Spinal cord (tissue), 10 donors: ENCODE data around the gene ADGRB2. TPM values are rescaled to one million over a fixed set of nuclear protein-coding genes. Genes with fewer than 3 reads are reported as not detected.

Experiments
- DNase-seq, 6 donors: peaks; one replicate each; pipeline versions ENCODE4 v3.0.0 to v3.0.0-alpha.2; 2013 to 2015; ENCODE audit warnings: low spot score in 6 of 6, low read depth in 4 of 6
- H3K27ac ChIP-seq: one replicate; pipeline ENCODE4 v1.5.1; 2013; ENCODE audit warnings: low read depth, low read length, control low read depth
- H3K27me3 ChIP-seq: one replicate; pipeline ENCODE4 v1.6.1; 2013; ENCODE audit warnings: low read length; ENCODE audit not compliant: control insufficient read depth, insufficient read depth
- H3K36me3 ChIP-seq: one replicate; pipeline ENCODE4 v1.6.1; 2013; ENCODE audit warnings: low read length; ENCODE audit not compliant: control insufficient read depth, insufficient read depth
- H3K4me1 ChIP-seq: one replicate; pipeline ENCODE4 v1.6.1; 2013; ENCODE audit warnings: low read length; ENCODE audit not compliant: control insufficient read depth, insufficient read depth
- H3K4me3 ChIP-seq: one replicate; pipeline ENCODE4 v1.5.1; 2013; ENCODE audit warnings: low read depth, low read length, control low read depth
- H3K9me3 ChIP-seq: one replicate; pipeline ENCODE4 v1.6.1; 2013; ENCODE audit warnings: low read length; ENCODE audit not compliant: control insufficient read depth, insufficient read depth
- WGBS: methylation state at CpG from one replicate; pipeline ENCODE4 v1.1.5; 2013; ENCODE audit warnings: missing lambda C conversion rate; ENCODE audit not compliant: insufficient coverage; 5-methylcytosine and 5-hydroxymethylcytosine counted together
- polyA plus RNA-seq, 2 donors: library from polyadenylated mRNA; unstranded; fragments of 120-200 nt; gene quantifications; one replicate each; pipeline ENCODE4 v1.2.1, GENCODE V29; 2013; ENCODE audit not compliant: insufficient read length in 2 of 2
- total RNA-seq, 2 donors: library from RNA; depleted of rRNA in 1 of 2; stranded (reverse); fragments of 120-200 nt in 1 of 2; fragments of >200 nt in 1 of 2; gene quantifications; one replicate each; pipeline versions ENCODE4 v1.2.3 to v1.2.4, GENCODE V29; 2013 to 2014
- donor health status: healthy.

ADGRB2 gene
- total and polyA plus RNA-seq, 4 donors, result 37.7 to 142 (median 89.5) TPM

- Histone ChIP-seq H3K27ac (no peak overlapping the region), H3K4me1 (peaks cover 71% of the 10 kb centered on the region), H3K27me3 (no peaks in the 10 kb centered on the region), H3K9me3 (no peaks in the 10 kb centered on the region), H3K36me3 (peaks cover 45% of the 10 kb centered on the region), H3K4me3 (no peak overlapping the region)
- 75% methylated on average over 1 of the region's 4 CpGs for WGBS
- no peak for DNase-seq
Observed at GRCh38 chr1:31691446-31691845, 72.7 kb downstream of the ADGRB2 start.

GRCh38 chr1:31690921-31691320 lies 73.2 kb downstream of the ADGRB2 start:
- Histone ChIP-seq H3K27me3 (no peaks in the 10 kb centered on the region), H3K4me1 (peaks cover 66% of the 10 kb centered on the region), H3K4me3 (no peak overlapping the region), H3K9me3 (no peaks in the 10 kb centered on the region), H3K36me3 (peaks cover 45% of the 10 kb centered on the region), H3K27ac (no peak overlapping the region)
- no peak for DNase-seq
- WGBS, result 80% methylated on average over 9 of the region's 10 CpGs

DNA sequence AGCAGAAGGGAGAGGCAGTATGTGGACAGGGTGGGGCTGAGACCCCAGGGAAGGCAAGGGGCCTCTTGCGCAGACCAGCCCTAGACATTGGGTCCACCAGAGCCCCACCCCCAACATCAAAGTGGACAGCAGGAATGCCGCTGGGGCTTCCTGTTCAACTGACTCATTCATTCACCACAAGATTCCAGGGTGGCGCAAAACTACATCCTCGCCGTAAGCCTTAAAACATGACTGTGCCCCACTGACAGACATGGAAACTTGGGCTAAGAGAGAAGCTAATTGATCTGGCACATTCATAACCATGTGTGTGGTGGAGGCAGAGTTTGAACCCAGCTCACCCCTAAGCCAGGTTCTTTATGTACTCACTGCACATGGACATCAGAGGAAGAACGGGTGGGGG lies 74.3 kb downstream of the ADGRB2 start:
- no peaks in the 10 kb centered on the region for H3K9me3 ChIP-seq
- H3K27ac ChIP-seq, result no peak overlapping the region
- peaks cover 55% of the 10 kb centered on the region for H3K4me1 ChIP-seq
- 93% methylated on average over 2 of the region's 6 CpGs for WGBS
- H3K4me3 ChIP-seq, result no peak overlapping the region
- no peaks in the 10 kb centered on the region for H3K27me3 ChIP-seq
- no peak for DNase-seq
- peaks cover 47% of the 10 kb centered on the region for H3K36me3 ChIP-seq

GRCh38 chr1:31689379-31689778 lies 74.8 kb downstream of the ADGRB2 start:
- Histone ChIP-seq H3K9me3 (no peaks in the 10 kb centered on the region), H3K36me3 (peaks cover 51% of the 10 kb centered on the region), H3K4me3 (no peak overlapping the region), H3K4me1 (peaks cover 51% of the 10 kb centered on the region), H3K27ac (no peak overlapping the region), H3K27me3 (no peaks in the 10 kb centered on the region)
- 57% methylated on average over 1 of the region's 2 CpGs for WGBS
- DNase-seq, result peak in 1 of 6 donors; percentile 89

- peaks cover 61% of the 10 kb centered on the region for H3K36me3 ChIP-seq
- no peak overlapping the region for H3K27ac ChIP-seq
- 79% methylated on average over 7 of the region's 8 CpGs for WGBS
Observed at GRCh38 chr1:31688233-31688918, 75.8 kb downstream of the ADGRB2 start.

GRCh38 chr1:31687601-31688000 lies 76.5 kb downstream of the ADGRB2 start:
- no peak overlapping the region for H3K4me3 ChIP-seq
- no peaks in the 10 kb centered on the region for H3K27me3 ChIP-seq
- peaks cover 33% of the 10 kb centered on the region for H3K4me1 ChIP-seq
- peaks cover 69% of the 10 kb centered on the region for H3K36me3 ChIP-seq
- DNase-seq, result no peak
- H3K27ac ChIP-seq, result no peak overlapping the region
- H3K9me3 ChIP-seq, result no peaks in the 10 kb centered on the region
- 74% methylated on average over 6 of the region's 8 CpGs for WGBS

More at GRCh38 chr1:31688233-31688918, 75.8 kb downstream of the ADGRB2 start:
- no peak for DNase-seq
- no peaks in the 10 kb centered on the region for H3K27me3 ChIP-seq
- no peaks in the 10 kb centered on the region for H3K9me3 ChIP-seq
- H3K4me3 ChIP-seq, result no peak overlapping the region
- peaks cover 40% of the 10 kb centered on the region for H3K4me1 ChIP-seq

DNA sequence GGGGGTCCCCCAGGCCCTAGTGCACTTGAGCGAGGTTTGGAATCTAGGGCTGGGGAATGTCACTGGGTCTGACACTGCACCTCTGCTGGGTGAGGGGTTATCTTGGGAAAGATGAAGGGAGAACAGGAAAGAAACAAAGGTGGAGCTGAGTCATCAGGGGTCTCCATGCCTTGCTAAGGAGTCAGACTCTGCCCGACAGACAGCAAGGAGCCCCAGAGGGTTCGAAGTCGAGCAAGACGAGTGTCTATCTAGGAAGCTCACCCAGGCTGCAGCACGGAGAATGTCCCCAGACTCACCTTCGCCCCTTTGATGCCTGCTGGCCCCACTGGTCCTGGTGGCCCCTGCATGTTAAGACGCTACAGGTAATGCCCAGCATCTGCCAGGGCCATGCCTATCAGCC lies 78.3 kb downstream of the ADGRB2 start:
- no peaks in the 10 kb centered on the region for H3K27me3 ChIP-seq
- H3K36me3 ChIP-seq, result peaks cover 69% of the 10 kb centered on the region
- peaks cover 23% of the 10 kb centered on the region for H3K4me1 ChIP-seq
- H3K4me3 ChIP-seq, result no peak overlapping the region
- no peak overlapping the region for H3K27ac ChIP-seq
- 84% methylated on average over 8 of the region's 8 CpGs for WGBS
- no peak for DNase-seq
- no peaks in the 10 kb centered on the region for H3K9me3 ChIP-seq

- peaks cover 72% of the 10 kb centered on the region for H3K36me3 ChIP-seq
- H3K27me3 ChIP-seq, result no peaks in the 10 kb centered on the region
- peaks cover 12% of the 10 kb centered on the region for H3K4me1 ChIP-seq
- no peak overlapping the region for H3K4me3 ChIP-seq
- DNase-seq, result no peak
- 70% methylated on average over 11 of the region's 11 CpGs for WGBS
- H3K27ac ChIP-seq, result no peak overlapping the region
- H3K9me3 ChIP-seq, result no peaks in the 10 kb centered on the region
Observed at GRCh38 chr1:31683997-31684396, 80.1 kb downstream of the ADGRB2 start.

GRCh38 chr1:31681415-31681814 lies 82.7 kb downstream of the ADGRB2 start:
- Histone ChIP-seq H3K27me3 (no peaks in the 10 kb centered on the region), H3K27ac (no peak overlapping the region), H3K4me3 (no peak overlapping the region), H3K9me3 (no peaks in the 10 kb centered on the region), H3K4me1 (peaks cover 8% of the 10 kb centered on the region), H3K36me3 (peaks cover 62% of the 10 kb centered on the region)
- no peak for DNase-seq
- 71% methylated on average over 8 of the region's 9 CpGs for WGBS

- DNase-seq, result no peak
- Histone ChIP-seq H3K36me3 (peaks cover 61% of the 10 kb centered on the region), H3K4me1 (peaks cover 14% of the 10 kb centered on the region), H3K27me3 (no peaks in the 10 kb centered on the region), H3K4me3 (no peak overlapping the region), H3K27ac (no peak overlapping the region), H3K9me3 (no peaks in the 10 kb centered on the region)
- WGBS, result 80% methylated on average over 21 of the region's 23 CpGs
Observed at GRCh38 chr1:31679676-31680230, 84.4 kb downstream of the ADGRB2 start.
